ENCODE data around the gene CDC6.

The CDC6 gene

GRCh38 chr17:40323391-40324381 lies 36.0 kb downstream of the CDC6 start:
- no peak for DNase-seq (ENCODE audit: low read depth in 2 of 2)

- no peak for DNase-seq (ENCODE audit: low read depth in 2 of 2)
These were observed 37.7 kb downstream of the CDC6 start for GRCh38 chr17:40325156-40326013.

- no peak for DNase-seq (ENCODE audit: low read depth in 2 of 2)
These were observed 38.5 kb downstream of the CDC6 start for GRCh38 chr17:40326014-40326831.

- no peak for DNase-seq (ENCODE audit: low read depth in 2 of 2)
These were observed 39.1 kb downstream of the CDC6 start for GRCh38 chr17:40326832-40327199.

- no peak for DNase-seq (ENCODE audit: low read depth in 2 of 2)
These were observed 39.6 kb downstream of the CDC6 start for GRCh38 chr17:40327244-40327729.

GRCh38 chr17:40327735-40328385 lies 40.2 kb downstream of the CDC6 start:
- no peak for DNase-seq (ENCODE audit: low read depth in 2 of 2)

- no peak for DNase-seq (ENCODE audit: low read depth in 2 of 2)
These were observed 40.7 kb downstream of the CDC6 start for GRCh38 chr17:40328386-40328766.

GRCh38 chr17:40329839-40330794 lies 42.4 kb downstream of the CDC6 start:
- DNase-seq (ENCODE audit: low read depth in 2 of 2) = no peak

- DNase-seq (ENCODE audit: low read depth in 2 of 2) = no peak
These were observed 43.3 kb downstream of the CDC6 start for GRCh38 chr17:40330850-40331470.

GRCh38 chr17:40331743-40332641 lies 44.3 kb downstream of the CDC6 start:
- no peak for DNase-seq (ENCODE audit: low read depth in 2 of 2)

GRCh38 chr17:40333781-40334448 lies 46.2 kb downstream of the CDC6 start:
- DNase-seq (ENCODE audit: low read depth in 2 of 2) = no peak

- no peak for DNase-seq (ENCODE audit: low read depth in 2 of 2)
These were observed 47.9 kb downstream of the CDC6 start for GRCh38 chr17:40335620-40336019.

- no peak for DNase-seq (ENCODE audit: low read depth in 2 of 2)
These were observed 49.7 kb downstream of the CDC6 start for GRCh38 chr17:40337351-40337750.

- no peak for DNase-seq (ENCODE audit: low read depth in 2 of 2)
These were observed 50.4 kb downstream of the CDC6 start for GRCh38 chr17:40338058-40338457.

GRCh38 chr17:40338941-40339649 lies 51.4 kb downstream of the CDC6 start:
- no peak for DNase-seq (ENCODE audit: low read depth in 2 of 2)

- DNase-seq (ENCODE audit: low read depth in 2 of 2) = no peak
These were observed 52.6 kb downstream of the CDC6 start for GRCh38 chr17:40340327-40340726.

Data from fibroblast of skin of left quadriceps (primary cell).